ENCODE measurements around the gene PARD3. TPM values are rescaled to one million over a fixed set of nuclear protein-coding genes. Genes with fewer than 3 reads are reported as not detected.

PARD3 gene
- polyA plus RNA-seq, 1 donor from 2014 or later, result 12.4 TPM

- Histone ChIP-seq H3K27me3 (ENCODE audit: insufficient read depth, low read depth, low read length) (no peaks in the 10 kb centered on the region), H3K79me2 (replicated peaks; ENCODE audit: insufficient read depth, low read length) (no peaks in the 10 kb centered on the region), H3K27ac (ENCODE audit: low read length) (peak overlapping the region; percentile 13), H3K4me3 (ENCODE audit: low read length) (no peak overlapping the region), H3K36me3 (ENCODE audit: insufficient read depth, low read length) (no peaks in the 10 kb centered on the region), H2AFZ (ENCODE audit: low read depth, low read length) (no peak overlapping the region), H3K4me2 (ENCODE audit: low read length) (no peak overlapping the region), H3K9ac (ENCODE audit: low read length) (no peak overlapping the region), H4K20me1 (ENCODE audit: insufficient read depth) (no peaks in the 10 kb centered on the region), H3K9me3 (ENCODE audit: low read length) (no peaks in the 10 kb centered on the region), H3K9me2 (ENCODE audit: insufficient read depth, low read length) (no peaks in the 10 kb centered on the region), H3F3A (ENCODE audit: insufficient read depth, low read length, poor library complexity, severe bottlenecking) (peaks cover 3% of the 10 kb centered on the region)
- TF ChIP-seq RAD21 (conservative IDR thresholded peaks at IDR 0.05) (no peak), TAF1 (IDR thresholded peaks at IDR 0.05; ENCODE audit: low read depth) (no peak), SMC3 (conservative IDR thresholded peaks at IDR 0.05; ENCODE audit: poor library complexity) (no peak), EP300 (conservative IDR thresholded peaks at IDR 0.05; ENCODE audit: poor library complexity, severe bottlenecking) (no peak), CTCF (IDR thresholded peaks at IDR 0.05; ENCODE audit: poor library complexity, severe bottlenecking) (no peak), EZH2 (IDR thresholded peaks at IDR 0.05; ENCODE audit: borderline replicate concordance, insufficient read depth, low read length, poor library complexity, severe bottlenecking) (no peak), POLR2AphosphoS5 (IDR thresholded peaks at IDR 0.05) (no peak), REST (IDR thresholded peaks at IDR 0.05; ENCODE audit: borderline replicate concordance) (no peak), MXI1 (conservative IDR thresholded peaks at IDR 0.05; ENCODE audit: poor library complexity, severe bottlenecking) (no peak)
These were observed 619.6 kb downstream of the PARD3 start for GRCh38 chr10:34195364-34196057.

GRCh38 chr10:34193931-34194626, 621.0 kb downstream of the PARD3 start:
- Histone ChIP-seq H3K79me2 (replicated peaks; ENCODE audit: insufficient read depth, low read length) (no peaks in the 10 kb centered on the region), H2AFZ (ENCODE audit: low read depth, low read length) (no peak overlapping the region), H3K36me3 (ENCODE audit: insufficient read depth, low read length) (no peaks in the 10 kb centered on the region), H4K20me1 (ENCODE audit: insufficient read depth) (no peaks in the 10 kb centered on the region), H3K4me3 (ENCODE audit: low read length) (no peak overlapping the region), H3K9ac (ENCODE audit: low read length) (no peak overlapping the region), H3K9me3 (ENCODE audit: low read length) (no peaks in the 10 kb centered on the region), H3K27me3 (ENCODE audit: insufficient read depth, low read depth, low read length) (no peaks in the 10 kb centered on the region), H3K27ac (ENCODE audit: low read length) (no peak overlapping the region), H3F3A (ENCODE audit: insufficient read depth, low read length, poor library complexity, severe bottlenecking) (no peaks in the 10 kb centered on the region), H3K9me2 (ENCODE audit: insufficient read depth, low read length) (no peaks in the 10 kb centered on the region), H3K4me2 (ENCODE audit: low read length) (no peak overlapping the region)
- TF ChIP-seq REST (IDR thresholded peaks at IDR 0.05; ENCODE audit: borderline replicate concordance) (no peak), EP300 (conservative IDR thresholded peaks at IDR 0.05; ENCODE audit: poor library complexity, severe bottlenecking) (no peak), TAF1 (IDR thresholded peaks at IDR 0.05; ENCODE audit: low read depth) (no peak), RAD21 (conservative IDR thresholded peaks at IDR 0.05) (no peak)
